HFFc6 (cell line): ENCODE data around the gene SMAD3. TPM values are rescaled to one million over a fixed set of nuclear protein-coding genes. Genes with fewer than 3 reads are reported as not detected.
A peak's percentile ranks its signal among the peaks of the same experiment; 100 is the strongest.
"Not testable (repeated sequence)": the region's sequence is repeated elsewhere in the genome, so short reads cannot be mapped to it uniquely, and the experiment has no call there.

Experiments used
- DNase-seq: peaks from one replicate; pipeline ENCODE4 v3.0.0-alpha.2; 2018
- H3K27ac Mint-ChIP-seq: 2 replicates; pipeline ENCODE4 v1.8.0; 2020; ENCODE audit warnings: mild to moderate bottlenecking, mixed read lengths
- H3K27me3 Mint-ChIP-seq: 2 replicates; pipeline ENCODE4 v1.8.0; 2021; ENCODE audit warnings: mild to moderate bottlenecking, moderate library complexity, mixed read lengths; ENCODE audit not compliant: insufficient read depth
- H3K36me3 Mint-ChIP-seq: 2 replicates; pipeline ENCODE4 v1.8.0; 2021; ENCODE audit warnings: low read depth, mixed read lengths
- H3K4me1 Mint-ChIP-seq: 2 replicates; pipeline ENCODE4 v1.8.0; 2020; ENCODE audit warnings: low read depth, mixed read lengths
- H3K4me3 Mint-ChIP-seq: 2 replicates; pipeline ENCODE4 v1.8.0; 2020; ENCODE audit warnings: mild to moderate bottlenecking, moderate library complexity, mixed read lengths
- H3K9me3 Mint-ChIP-seq: 2 replicates; pipeline ENCODE4 v1.8.0; 2020; ENCODE audit warnings: mild to moderate bottlenecking, mixed read lengths
- total RNA-seq, 6 experiments: library from RNA; stranded (reverse); fragmentation: NEBNext Ultra II Directional; extraction: Animal tissue kit (Norgen Biotek cat#: 25700); gene quantifications; 2 replicates in 1 of 6; 3 replicates in 5 of 6; pipeline ENCODE4 v1.2.3, GENCODE V29; 2021
- TF ChIP-seq, protein P1 (sequence below): fragments of 200-600 bp; sonication (generic); IDR thresholded peaks from 2 replicates; pipeline ENCODE4 v1.5.0; 2021; ENCODE audit warnings: antibody characterized with exemption, mild to moderate bottlenecking

Gene SMAD3
- total RNA-seq, 6 experiments from 2014 or later: 54.3 to 132 (median 118) TPM

DNA sequence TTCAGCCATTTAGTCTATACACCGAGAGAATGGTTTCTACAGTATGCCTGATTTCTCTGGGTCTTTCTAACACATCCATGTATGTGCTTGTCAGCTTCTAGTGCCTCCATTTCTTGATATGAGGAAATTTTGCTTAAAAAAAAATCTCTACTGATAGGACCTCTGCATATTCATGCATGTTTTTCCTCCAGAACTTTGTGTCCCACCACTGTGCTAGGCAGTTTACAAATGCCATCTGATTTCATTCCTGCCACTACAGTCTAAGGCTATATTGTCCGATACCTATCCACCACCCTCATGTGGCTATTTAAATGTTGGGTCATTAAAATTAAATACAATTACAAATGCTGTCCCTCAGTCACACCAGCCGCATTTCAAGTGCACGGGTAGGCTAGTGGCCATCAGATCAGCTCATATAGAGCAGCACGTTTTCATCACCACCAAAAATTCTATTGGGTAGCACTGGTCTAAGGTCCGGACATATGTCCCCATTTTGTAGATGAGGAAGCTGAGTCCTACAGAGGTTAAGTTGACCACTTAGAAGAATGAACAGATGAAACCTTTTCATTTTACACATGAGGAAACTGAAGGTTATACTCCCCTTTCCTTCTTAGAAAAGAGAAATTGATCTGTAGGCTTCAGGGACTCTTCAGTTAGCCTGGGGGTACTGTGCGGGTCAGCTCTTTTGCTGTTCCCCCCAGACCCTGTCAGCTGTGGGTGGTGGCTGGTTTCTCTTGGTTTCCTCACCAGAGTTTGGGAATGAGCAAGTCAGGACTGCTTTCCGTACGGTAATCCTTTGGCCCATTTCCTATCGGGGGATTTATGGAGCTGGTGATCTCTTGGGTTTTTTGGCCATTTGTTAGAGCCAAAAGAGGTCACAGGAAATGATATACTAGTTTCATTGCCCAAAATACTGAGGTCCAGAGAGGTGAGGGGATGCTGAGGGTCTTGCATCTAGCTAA lies 56.5 kb downstream of the SMAD3 start:
- TF ChIP-seq, protein P1, sequence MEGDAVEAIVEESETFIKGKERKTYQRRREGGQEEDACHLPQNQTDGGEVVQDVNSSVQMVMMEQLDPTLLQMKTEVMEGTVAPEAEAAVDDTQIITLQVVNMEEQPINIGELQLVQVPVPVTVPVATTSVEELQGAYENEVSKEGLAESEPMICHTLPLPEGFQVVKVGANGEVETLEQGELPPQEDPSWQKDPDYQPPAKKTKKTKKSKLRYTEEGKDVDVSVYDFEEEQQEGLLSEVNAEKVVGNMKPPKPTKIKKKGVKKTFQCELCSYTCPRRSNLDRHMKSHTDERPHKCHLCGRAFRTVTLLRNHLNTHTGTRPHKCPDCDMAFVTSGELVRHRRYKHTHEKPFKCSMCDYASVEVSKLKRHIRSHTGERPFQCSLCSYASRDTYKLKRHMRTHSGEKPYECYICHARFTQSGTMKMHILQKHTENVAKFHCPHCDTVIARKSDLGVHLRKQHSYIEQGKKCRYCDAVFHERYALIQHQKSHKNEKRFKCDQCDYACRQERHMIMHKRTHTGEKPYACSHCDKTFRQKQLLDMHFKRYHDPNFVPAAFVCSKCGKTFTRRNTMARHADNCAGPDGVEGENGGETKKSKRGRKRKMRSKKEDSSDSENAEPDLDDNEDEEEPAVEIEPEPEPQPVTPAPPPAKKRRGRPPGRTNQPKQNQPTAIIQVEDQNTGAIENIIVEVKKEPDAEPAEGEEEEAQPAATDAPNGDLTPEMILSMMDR: no peak
- peaks cover 94% of the 10 kb centered on the region for H3K4me1 Mint-ChIP-seq
- peak overlapping the region; percentile 95 for H3K27ac Mint-ChIP-seq
- H3K27me3 Mint-ChIP-seq: peaks cover 15% of the 10 kb centered on the region; the same call in 1 of the 2 replicates
- no peak for DNase-seq
- H3K9me3 Mint-ChIP-seq: no peaks in the 10 kb centered on the region
- no peak overlapping the region; the same call in 1 of the 2 replicates for H3K4me3 Mint-ChIP-seq
- H3K36me3 Mint-ChIP-seq: peaks cover 48% of the 10 kb centered on the region

DNA sequence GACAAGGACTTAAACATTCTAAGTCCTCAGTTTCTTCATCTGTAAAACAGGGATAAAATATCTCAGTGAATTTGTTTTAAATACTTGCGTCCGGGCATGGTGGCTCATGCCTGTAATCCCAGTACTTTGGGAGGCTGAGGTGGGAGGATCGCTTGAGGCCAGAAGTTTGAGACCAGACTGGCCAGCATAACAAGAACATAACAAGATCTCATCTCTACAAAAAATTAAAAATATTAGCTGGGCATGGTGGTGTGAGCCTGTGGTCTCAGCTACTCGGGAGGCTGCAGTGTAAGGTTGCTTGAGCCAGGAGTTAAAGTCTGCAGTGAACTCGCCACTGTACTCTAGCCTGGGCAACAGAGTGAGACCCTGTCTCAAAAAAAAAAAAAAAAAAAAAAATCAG lies 57.4 kb downstream of the SMAD3 start:
- H3K4me3 Mint-ChIP-seq, H3K9me3 Mint-ChIP-seq, DNase-seq: not testable (repeated sequence)
- H3K4me1 Mint-ChIP-seq: peaks cover 94% of the 10 kb centered on the region
- H3K27me3 Mint-ChIP-seq: peaks cover 18% of the 10 kb centered on the region; the same call in 1 of the 2 replicates
- peak overlapping the region; percentile 95; the same call in 1 of the 2 replicates for H3K27ac Mint-ChIP-seq
- H3K36me3 Mint-ChIP-seq: peaks cover 49% of the 10 kb centered on the region

DNA sequence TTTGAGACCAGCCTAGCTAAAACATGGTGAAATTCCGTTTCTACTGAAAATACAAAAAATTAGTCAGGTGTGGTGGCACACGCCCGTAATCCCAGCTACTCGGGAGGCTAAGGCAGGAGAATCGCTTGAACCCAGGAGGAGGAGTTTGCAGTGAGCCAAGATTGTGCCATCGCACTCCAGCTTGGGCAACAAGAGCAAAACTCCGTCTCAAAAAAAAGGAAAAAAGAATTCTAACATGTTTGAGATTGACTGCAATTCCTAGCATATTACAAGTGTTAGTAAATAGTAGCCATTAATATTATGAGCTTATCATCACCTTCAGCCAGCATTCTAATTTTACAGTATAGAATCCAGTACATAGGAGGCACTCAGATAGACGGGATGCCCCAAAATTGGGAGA lies 57.9 kb downstream of the SMAD3 start:
- H3K4me1 Mint-ChIP-seq: peaks cover 94% of the 10 kb centered on the region
- not testable (repeated sequence) for H3K9me3 Mint-ChIP-seq, H3K27ac Mint-ChIP-seq, DNase-seq, H3K4me3 Mint-ChIP-seq
- peaks cover 21% of the 10 kb centered on the region for H3K27me3 Mint-ChIP-seq
- peaks cover 49% of the 10 kb centered on the region for H3K36me3 Mint-ChIP-seq

DNA sequence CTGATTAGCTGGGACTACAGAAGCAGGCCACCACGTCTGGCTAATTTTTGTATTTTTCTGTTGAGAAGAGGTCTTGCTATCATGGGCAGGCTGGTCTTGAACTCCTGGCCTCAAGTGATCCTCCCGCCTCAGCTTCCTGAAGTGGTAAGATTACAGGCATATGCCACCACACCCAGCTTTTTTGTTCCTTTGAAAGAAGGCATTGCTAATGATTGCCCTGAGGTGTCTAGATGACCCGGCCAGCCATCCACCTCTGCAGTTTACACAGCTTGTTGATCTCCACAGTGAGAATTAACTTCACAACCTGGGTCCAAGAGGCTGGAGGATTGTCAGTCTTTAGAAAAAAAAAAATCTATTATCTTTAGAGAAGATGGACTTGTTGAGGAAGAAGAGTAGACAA lies 58.7 kb downstream of the SMAD3 start:
- DNase-seq: no peak
- Mint-ChIP-seq H3K27me3 (peaks cover 17% of the 10 kb centered on the region), H3K27ac (peak overlapping the region; percentile 95), H3K36me3 (peaks cover 41% of the 10 kb centered on the region), H3K9me3 (no peaks in the 10 kb centered on the region), H3K4me1 (peaks cover 94% of the 10 kb centered on the region), H3K4me3 (peak overlapping the region; percentile 13; the same call in 1 of the 2 replicates)
- TF ChIP-seq, protein P1: no peak

DNA sequence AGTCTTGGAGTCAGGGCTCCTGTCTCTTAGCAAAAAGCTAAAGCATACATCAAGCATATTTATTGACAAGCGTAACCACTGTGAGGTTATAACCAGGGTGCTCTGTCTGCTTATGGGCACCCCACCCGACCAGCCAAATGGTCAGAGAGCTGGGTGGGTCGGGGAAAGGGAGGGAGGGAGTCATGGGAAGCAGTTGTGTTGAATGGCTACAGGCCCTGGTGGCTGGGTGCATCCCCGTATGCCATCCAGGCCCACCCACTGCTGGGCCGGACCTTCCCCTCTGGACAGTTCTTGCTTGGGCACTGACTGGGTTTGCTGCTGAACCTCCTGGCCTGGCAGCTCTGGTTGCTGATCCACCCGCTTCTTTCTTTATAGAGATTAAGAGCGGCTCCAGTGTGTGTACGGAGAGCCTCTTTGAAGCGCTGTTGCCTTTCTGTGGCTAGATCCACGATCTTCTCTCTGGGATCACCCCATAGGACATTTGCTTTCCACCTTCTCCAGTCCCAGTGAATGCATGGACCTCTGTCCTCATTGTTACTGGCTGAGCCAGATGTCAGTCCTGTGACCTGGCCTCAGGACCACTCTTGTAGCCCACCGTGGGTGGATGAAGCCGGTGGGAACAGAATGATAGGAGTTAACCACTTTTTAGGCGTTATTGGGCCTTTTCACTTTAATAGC lies 59.6 kb downstream of the SMAD3 start:
- no peak for DNase-seq
- Mint-ChIP-seq H3K4me3 (peak overlapping the region; percentile 83), H3K27ac (peak overlapping the region; percentile 95), H3K4me1 (peaks cover 96% of the 10 kb centered on the region), H3K27me3 (peaks cover 14% of the 10 kb centered on the region), H3K9me3 (no peaks in the 10 kb centered on the region), H3K36me3 (peaks cover 44% of the 10 kb centered on the region)
- TF ChIP-seq, protein P1: no peak

DNA sequence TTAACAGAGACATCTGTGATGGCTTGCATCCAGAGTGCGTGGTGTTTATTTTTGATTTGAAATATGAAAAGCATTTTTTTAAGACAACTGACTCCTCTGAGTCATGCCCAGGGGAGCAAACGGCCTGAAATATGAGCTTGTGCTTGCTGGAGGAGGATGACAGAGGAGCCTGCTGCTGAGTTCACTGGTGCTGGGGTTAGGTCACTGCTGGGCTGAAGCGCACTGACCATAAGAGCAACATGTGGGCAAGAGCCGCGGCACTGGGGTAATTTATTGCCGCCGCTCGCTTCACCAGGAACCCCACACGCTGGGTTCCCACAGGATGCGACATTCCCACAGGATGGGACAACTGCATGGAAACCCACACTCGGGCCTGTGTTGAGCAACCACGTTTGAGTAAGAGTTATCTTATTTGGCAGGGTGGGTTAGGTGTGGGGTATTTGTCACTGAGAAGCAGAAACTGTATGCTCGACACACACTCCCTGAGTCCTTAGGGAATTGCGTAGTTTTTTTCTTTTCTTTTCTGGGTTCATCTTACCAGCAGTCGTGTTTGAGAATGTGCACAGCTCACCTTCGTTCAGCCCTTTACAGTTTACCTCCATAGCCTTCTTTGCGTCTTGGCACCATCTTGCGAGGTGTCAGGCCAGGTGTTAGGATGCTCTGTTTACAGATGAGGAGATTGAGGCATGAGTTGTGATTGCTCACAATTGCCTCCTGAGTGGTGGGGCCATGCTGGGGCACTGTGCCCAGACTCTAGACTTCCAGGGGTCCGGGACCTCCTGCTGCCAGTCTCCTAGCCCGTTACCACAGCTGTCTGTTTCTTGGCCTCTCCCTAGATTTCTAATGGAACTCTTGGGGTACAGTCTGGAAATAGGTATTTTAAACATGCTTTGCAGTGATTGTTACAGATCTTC lies 60.4 kb downstream of the SMAD3 start:
- Mint-ChIP-seq H3K36me3 (peaks cover 50% of the 10 kb centered on the region), H3K27ac (peak overlapping the region; percentile 95), H3K4me1 (peaks cover 96% of the 10 kb centered on the region), H3K9me3 (no peaks in the 10 kb centered on the region), H3K27me3 (peaks cover 15% of the 10 kb centered on the region), H3K4me3 (peak overlapping the region; percentile 83)
- peak; percentile 96 for DNase-seq
- TF ChIP-seq, protein P1: no peak
